Measurements from ENCODE around the gene FGF11.
A peak's percentile ranks its signal among the peaks of the same experiment; 100 is the strongest.

The FGF11 gene

DNA sequence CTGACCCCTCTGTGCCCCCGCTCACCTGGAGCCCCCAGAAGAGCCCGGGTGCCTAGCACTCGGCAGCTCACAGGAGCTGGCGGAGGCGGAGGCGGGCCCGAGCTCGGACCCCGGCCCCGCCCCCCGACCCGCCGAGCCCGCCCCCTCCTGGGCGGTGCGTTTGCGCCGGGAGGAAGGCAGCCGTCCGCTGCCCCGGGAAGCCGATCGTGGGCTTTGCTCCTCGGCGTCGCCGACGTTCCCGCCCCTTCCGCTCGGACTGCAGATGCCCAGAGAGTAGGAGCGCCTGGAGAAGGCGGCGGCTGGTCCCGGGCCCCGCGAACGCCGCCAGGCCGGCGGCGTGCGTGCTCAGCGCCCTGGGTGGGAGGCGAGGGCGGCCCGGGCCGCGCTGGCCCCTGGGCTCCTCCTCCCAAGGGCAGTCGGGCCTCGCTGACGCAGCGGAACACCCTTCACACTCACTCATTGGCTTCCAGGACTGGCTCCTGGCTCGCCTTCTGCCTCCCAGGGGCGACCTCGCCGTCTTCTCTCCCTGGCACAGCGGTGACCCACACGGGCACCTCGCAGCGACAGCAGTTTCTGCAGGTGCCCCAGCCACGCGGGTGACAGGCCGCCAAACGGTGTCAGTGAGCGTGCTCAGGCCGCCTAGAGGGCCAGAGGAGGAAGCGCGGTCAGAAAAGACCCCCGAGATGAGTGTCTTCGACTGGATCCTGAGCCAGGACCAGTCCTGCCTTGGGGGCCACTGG is 44.7 kb upstream of the FGF11 start, which contains the start of gene PLSCR3:
PLSCR3 (minus strand) TSS at position 74 of the 740 bp plus-strand sequence. CDS start 415 bp downstream, outside the sequence.
- DNase-seq (ENCODE audit: low read depth) = peak; percentile 40
- TF ChIP-seq CTCF (IDR thresholded peaks at IDR 0.05; ENCODE audit: low read depth, low read length, missing control alignments) = peak; percentile 59
- peak within 1 kb of the TSS; percentile 77 for H3K4me3 ChIP-seq (ENCODE audit: low read depth, low read length)

- no peak for TF ChIP-seq CTCF (IDR thresholded peaks at IDR 0.05; ENCODE audit: low read depth, low read length, missing control alignments)
- no peak for DNase-seq (ENCODE audit: low read depth)
- H3K4me3 ChIP-seq (ENCODE audit: low read depth, low read length) = no peak overlapping the region
Observed at GRCh38 chr17:7396147-7396546, 43.2 kb upstream of the FGF11 start.

GRCh38 chr17:7398612-7399011 is 40.7 kb upstream of the FGF11 start:
- DNase-seq (ENCODE audit: low read depth) = no peak
- no peak overlapping the region for H3K4me3 ChIP-seq (ENCODE audit: low read depth, low read length)
- no peak for TF ChIP-seq CTCF (IDR thresholded peaks at IDR 0.05; ENCODE audit: low read depth, low read length, missing control alignments)

GRCh38 chr17:7403043-7403726 is 36.1 kb upstream of the FGF11 start:
- no peak for DNase-seq (ENCODE audit: low read depth)
- peak overlapping the region; percentile 92 for H3K4me3 ChIP-seq (ENCODE audit: low read depth, low read length)
- TF ChIP-seq CTCF (IDR thresholded peaks at IDR 0.05; ENCODE audit: low read depth, low read length, missing control alignments) = no peak

GRCh38 chr17:7403727-7403976 is 35.7 kb upstream of the FGF11 start:
- DNase-seq (ENCODE audit: low read depth) = no peak
- no peak for TF ChIP-seq CTCF (IDR thresholded peaks at IDR 0.05; ENCODE audit: low read depth, low read length, missing control alignments)
- peak overlapping the region; percentile 92 for H3K4me3 ChIP-seq (ENCODE audit: low read depth, low read length)

DNA sequence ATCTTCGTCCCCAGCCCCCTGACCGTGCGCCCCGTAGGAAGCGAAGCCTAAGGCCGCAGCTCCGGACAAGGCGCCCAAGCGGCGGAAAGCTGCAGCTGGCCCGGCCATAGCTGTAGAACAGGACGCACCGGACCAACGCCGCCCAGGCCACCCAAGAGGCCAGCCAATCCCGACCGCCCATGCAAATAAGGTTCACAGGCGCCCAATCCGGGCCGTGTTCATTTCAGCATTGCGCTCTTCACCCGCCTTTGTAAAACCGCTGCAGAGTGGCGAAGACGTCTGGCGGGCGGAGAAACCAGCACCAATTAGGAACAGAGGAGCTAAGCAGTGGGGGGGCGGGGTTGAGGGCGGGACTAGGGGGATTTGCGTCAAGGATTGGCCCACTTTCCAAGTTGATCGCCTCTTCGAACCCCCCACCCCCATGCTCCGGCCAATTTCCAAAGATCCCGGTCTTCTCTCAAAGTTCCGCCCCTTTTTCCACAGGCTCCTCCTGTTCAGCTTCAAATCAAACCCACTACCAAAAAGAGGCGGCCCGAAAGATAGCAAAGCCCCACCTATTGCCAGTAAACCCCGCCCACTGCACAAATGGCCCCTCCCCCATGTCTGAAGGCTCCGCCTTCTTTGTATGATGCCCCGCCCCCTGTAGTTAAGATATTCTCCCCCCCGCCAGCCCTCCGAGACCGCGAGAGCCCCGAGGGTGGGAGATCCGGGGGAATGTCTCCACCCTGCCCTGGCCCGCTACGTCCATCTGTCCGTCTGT is 35.2 kb upstream of the FGF11 start, which contains the start of gene TMEM256:
TMEM256 (minus strand) TSS at position 121 of the 760 bp plus-strand sequence; CDS start at position 108, 13 bp downstream.
- peak; percentile 96 for DNase-seq (ENCODE audit: low read depth)
- H3K4me3 ChIP-seq (ENCODE audit: low read depth, low read length) = peak within 1 kb of the TSS; percentile 92
- TF ChIP-seq CTCF (IDR thresholded peaks at IDR 0.05; ENCODE audit: low read depth, low read length, missing control alignments) = no peak
